Panc1 (cell line): ENCODE results near the gene SHROOM3. TPM values are rescaled to one million over a fixed set of nuclear protein-coding genes. Genes with fewer than 3 reads are reported as not detected.

Experiments used
- ATAC-seq: fragments of 200-7000 bp; cut with Tn5 transposase; 2 replicates; pipeline ENCODE4 v1.9.1; 2020; ENCODE audit warnings: mild to moderate bottlenecking, moderate library complexity
- BruUV-seq: library from RNA; stranded (reverse); fragments of 400-500 nt; replicated peaks from 2 replicates; lab custom pipeline; 2021; lab: Mats Ljungman, UMichigan
- CTCF ChIA-PET: fragments of 300-600 bp; sonication (Branson Sonifier 250); formaldehyde crosslinking; loops from one replicate; lab custom pipeline; 2022; ENCODE audit warnings: antibody characterized with exemption; lab: Charles Lee
- POLR2A ChIA-PET: fragments of 300-600 bp; sonication (Branson Sonifier 250); formaldehyde crosslinking; loops from one replicate; lab custom pipeline; 2022; ENCODE audit warnings: antibody characterized with exemption; lab: Charles Lee
- DNase-seq: peaks from one replicate; pipeline ENCODE4 v3.0.0-alpha.2; 2010; ENCODE audit warnings: low read depth, low spot score
- H3K27ac ChIP-seq: 2 replicates; pipeline ENCODE4 v1.5.1; 2011; ENCODE audit warnings: mild to moderate bottlenecking, low read length, inconsistent platforms
- H3K27me3 ChIP-seq: fragments of 200-500 bp; sonication (Bioruptor generic); 2 replicates; pipeline ENCODE4 v1.6.0; 2014; ENCODE audit warnings: low read length, inconsistent platforms; ENCODE audit not compliant: control insufficient read depth, insufficient read depth
- H3K36me3 ChIP-seq: fragments of 200-500 bp; sonication (Bioruptor generic); 2 replicates; pipeline ENCODE4 v1.5.1; 2014; ENCODE audit warnings: inconsistent platforms, mild to moderate bottlenecking, low read length, moderate library complexity; ENCODE audit not compliant: control insufficient read depth, insufficient read depth
- H3K4me1 ChIP-seq: 2 replicates; pipeline ENCODE4 v1.5.1; 2011; ENCODE audit warnings: inconsistent platforms, mild to moderate bottlenecking, low read length, moderate library complexity; ENCODE audit not compliant: control insufficient read depth, insufficient read depth
- H3K4me3 ChIP-seq, 2 experiments: 2 replicates each; pipeline ENCODE4 v1.5.1; 2011 to 2012; ENCODE audit warnings: low read depth in 2 of 2, low read length in 2 of 2, mild to moderate bottlenecking in 2 of 2, inconsistent platforms in 1 of 2, moderate library complexity in 1 of 2
- H3K9me3 ChIP-seq: fragments of 200-500 bp; sonication (Bioruptor generic); 2 replicates; pipeline ENCODE4 v1.5.1; 2014; ENCODE audit warnings: low read depth, mild to moderate bottlenecking, inconsistent platforms, low read length, moderate library complexity; ENCODE audit not compliant: control insufficient read depth, insufficient read depth
- CTCF ChIP-seq: fragments of 450-650 bp; IDR thresholded peaks from 2 replicates; pipeline ENCODE4 v1.5.1; 2017; ENCODE audit warnings: mild to moderate bottlenecking
- POLR2AphosphoS5 ChIP-seq: IDR thresholded peaks from 2 replicates; pipeline ENCODE4 v1.6.1; 2012; ENCODE audit warnings: mild to moderate bottlenecking, low read depth, low read length, moderate library complexity
- REST ChIP-seq, 2 experiments: IDR thresholded peaks; 2 replicates each; pipeline ENCODE4 v1.6.1; 2011 to 2012; ENCODE audit warnings: low read depth in 2 of 2, control low read depth in 1 of 2, low read length in 1 of 2, mild to moderate bottlenecking in 1 of 2, moderate library complexity in 1 of 2; ENCODE audit not compliant: insufficient read depth in 1 of 2
- SIN3A ChIP-seq: IDR thresholded peaks from 2 replicates; pipeline ENCODE4 v1.6.1; 2012; ENCODE audit warnings: low read depth, mild to moderate bottlenecking, low read length, moderate library complexity, borderline replicate concordance; ENCODE audit not compliant: insufficient read depth
- TCF7L2 ChIP-seq: IDR thresholded peaks from 2 replicates; pipeline ENCODE4 v1.6.1; 2011; ENCODE audit warnings: mild to moderate bottlenecking, low read depth, low read length, inconsistent platforms
- in situ Hi-C: cut with HindIII; loops from 2 replicates; pipeline ENCODE4 v1.10.0; 2016; ENCODE audit warnings: low sequenced_read_pairs, low pct_unique_long_range_greater_than_20kb
- intact Hi-C: fragments of 100-400 bp; cut with micrococcal nuclease; formaldehyde crosslinking; loops from one replicate; pipeline ENCODE4 v1.10.0; 2022; ENCODE audit not compliant: unreplicated experiment
- total RNA-seq: library from RNA; stranded (reverse); gene quantifications from one replicate; pipeline ENCODE4 v1.2.1, GENCODE V29; 2021; ENCODE audit not compliant: unreplicated experiment

SHROOM3 gene
- total RNA-seq, 1 experiment from 2014 or later, result 7.2 TPM

DNA sequence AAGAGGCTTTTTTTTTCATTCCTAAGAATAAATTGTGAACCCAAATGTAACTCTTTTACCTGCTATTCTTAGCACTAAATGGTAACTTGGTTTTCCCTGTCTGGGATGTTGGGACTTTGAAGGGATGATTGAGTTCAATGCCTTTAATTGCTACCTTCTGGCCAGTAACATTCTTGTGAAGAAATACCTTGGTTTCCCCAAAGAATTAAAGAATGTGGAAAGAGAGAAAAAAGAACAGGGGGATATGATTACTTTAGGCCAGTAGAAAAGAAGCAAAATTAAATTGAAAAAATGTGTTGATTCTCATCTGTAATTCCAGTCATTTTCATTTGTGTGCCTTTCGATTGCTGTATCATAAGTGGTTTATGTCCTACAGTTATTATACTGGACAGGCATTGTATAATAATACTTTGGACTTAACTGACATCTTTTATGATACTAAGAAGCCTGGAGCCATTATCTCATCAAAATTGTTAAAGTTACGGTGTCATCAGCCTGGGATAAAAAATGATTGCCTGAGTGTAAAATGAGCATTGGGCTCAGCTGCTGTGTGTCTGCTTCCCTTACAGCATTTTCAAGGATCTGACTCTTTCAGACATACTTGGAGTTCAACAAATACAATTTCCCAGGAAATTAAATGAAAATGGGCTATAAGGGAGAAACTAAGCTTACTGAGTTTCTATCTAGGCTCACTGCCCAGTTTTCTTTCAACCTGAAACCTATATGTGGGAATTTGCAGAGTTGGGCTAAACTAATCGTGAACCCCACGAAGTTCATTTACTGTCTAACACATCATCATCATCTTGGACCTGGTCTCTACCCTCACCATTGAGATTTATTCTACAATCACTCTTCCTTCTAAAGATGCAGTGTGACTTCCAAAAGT lies 146.3 kb downstream of the SHROOM3 start:
- Histone ChIP-seq H3K36me3 (no peaks in the 10 kb centered on the region; the same call in 1 of the 2 replicates), H3K4me1 (no peaks in the 10 kb centered on the region; the same call in 1 of the 2 replicates), H3K27ac (no peak overlapping the region), H3K4me3 (no peak overlapping the region), H3K27me3 (no peaks in the 10 kb centered on the region), H3K9me3 (no peaks in the 10 kb centered on the region)
- TF ChIP-seq REST (IDR thresholded peaks at IDR 0.05; ENCODE audit: insufficient read depth in 1 of 2, low read depth in 2 of 2, low read length in 1 of 2) (no peak), TCF7L2 (no peak), POLR2AphosphoS5 (no peak), SIN3A (no peak), CTCF (no peak)
- intact Hi-C loops (no loop called here), in situ Hi-C loops (no loop called here)
- DNase-seq (no peak), ATAC-seq (no peak)
- ChIA-PET CTCF (no interaction called here), POLR2A (no interaction called here)
- no TSS peak for BruUV-seq

- BruUV-seq, result no TSS peak
- ChIA-PET POLR2A (no interaction called here), CTCF (no interaction called here)
- TF ChIP-seq REST (IDR thresholded peaks at IDR 0.05; ENCODE audit: insufficient read depth in 1 of 2, low read depth in 2 of 2, low read length in 1 of 2) (no peak), TCF7L2 (no peak), SIN3A (no peak), POLR2AphosphoS5 (no peak), CTCF (no peak)
- Histone ChIP-seq H3K9me3 (no peaks in the 10 kb centered on the region), H3K36me3 (no peaks in the 10 kb centered on the region; the same call in 1 of the 2 replicates), H3K4me3 (no peak overlapping the region), H3K4me1 (no peaks in the 10 kb centered on the region; the same call in 1 of the 2 replicates), H3K27me3 (no peaks in the 10 kb centered on the region), H3K27ac (no peak overlapping the region; the same call in 1 of the 2 replicates)
- intact Hi-C loops, result no loop called here
- DNase-seq (no peak), ATAC-seq (no peak)
- in situ Hi-C loops, result no loop called here
Measured at GRCh38 chr4:76582074-76582816, 147.2 kb downstream of the SHROOM3 start.
